Endothelial cell of umbilical vein (primary cell): ENCODE results near the gene MGLL. TPM values are rescaled to one million over a fixed set of nuclear protein-coding genes. Genes with fewer than 3 reads are reported as not detected.

Experiments
- BruUV-seq: library from RNA; stranded (reverse); fragments of 400-500 nt; replicated peaks from 2 replicates; lab custom pipeline; 2021; lab: Mats Ljungman, UMichigan
- CTCF ChIA-PET: fragments of 300-600, 350-600 bp; sonication (Branson Sonifier 250); formaldehyde crosslinking; loops from one replicate; lab custom pipeline; 2021; ENCODE audit warnings: antibody characterized with exemption, inconsistent platforms; lab: Charles Lee
- POLR2A ChIA-PET: fragments of 300-600, 350-600 bp; sonication (Branson Sonifier 250); formaldehyde crosslinking; loops from one replicate; lab custom pipeline; 2021; ENCODE audit warnings: antibody characterized with exemption, inconsistent platforms; lab: Charles Lee
- DNase-seq: peaks from one replicate; pipeline ENCODE4 v3.0.0-alpha.2; 2011; ENCODE audit warnings: low read depth, low spot score
- FAIRE-seq: peaks from 2 replicates; lab custom pipeline; 2011; peaks lifted over from hg19 to GRCh38; lab: Jason Lieb, UNC
- H2AFZ ChIP-seq: 2 replicates; pipeline ENCODE4 v1.6.0; 2012; ENCODE audit warnings: low read depth, low read length, control low read depth, inconsistent platforms
- H3K27ac ChIP-seq: 2 replicates; pipeline ENCODE4 v1.5.1; 2011; ENCODE audit warnings: low read depth, mild to moderate bottlenecking, control low read depth, low read length, moderate library complexity; ENCODE audit not compliant: insufficient read depth
- H3K27me3 ChIP-seq, 2 experiments: 2 replicates each; pipeline versions ENCODE4 v1.6.0 to v1.6.1; 2011; ENCODE audit warnings: low read length in 2 of 2, mixed read lengths in 1 of 2; ENCODE audit not compliant: control insufficient read depth in 2 of 2, insufficient read depth in 2 of 2
- H3K36me3 ChIP-seq, 2 experiments: 2 replicates in 1 of 2; 3 replicates in 1 of 2; pipeline ENCODE4 v1.5.1; 2011; ENCODE audit warnings: low read length in 2 of 2, mild to moderate bottlenecking in 1 of 2, moderate library complexity in 1 of 2; ENCODE audit not compliant: control insufficient read depth in 2 of 2, insufficient read depth in 2 of 2; ENCODE audit errors: extremely low read depth in 1 of 2
- H3K4me1 ChIP-seq: 3 replicates; pipeline ENCODE4 v1.5.1; 2011; ENCODE audit warnings: mild to moderate bottlenecking, low read length; ENCODE audit not compliant: control insufficient read depth, insufficient read depth; ENCODE audit errors: extremely low read depth
- H3K4me2 ChIP-seq: 2 replicates; pipeline ENCODE4 v1.6.1; 2011; ENCODE audit warnings: low read length, control low read depth, mixed read lengths; ENCODE audit not compliant: insufficient read depth
- H3K4me3 ChIP-seq, 3 experiments: fragments of 200-600 bp in 1 of 3; sonication (generic), shearing (Covaris generic) in 1 of 3; replicated peaks in 1 of 3; 2 replicates each; pipeline ENCODE4 v1.5.1; 2011 to 2016; ENCODE audit warnings: control low read depth in 3 of 3, low read length in 3 of 3, mild to moderate bottlenecking in 2 of 3, inconsistent platforms in 1 of 3, low read depth in 1 of 3, moderate library complexity in 1 of 3; ENCODE audit not compliant: insufficient read depth in 1 of 3
- H3K79me2 ChIP-seq: 2 replicates; pipeline ENCODE4 v1.6.0; 2012; ENCODE audit warnings: low read length, inconsistent platforms; ENCODE audit not compliant: control insufficient read depth, insufficient read depth
- H3K9ac ChIP-seq: replicated peaks from 2 replicates; pipeline ENCODE3; 2011; ENCODE audit warnings: low read length, control low read depth; ENCODE audit not compliant: insufficient read depth; ENCODE audit errors: extremely low read depth
- H3K9me1 ChIP-seq: replicated peaks from 3 replicates; pipeline ENCODE4 v1.6.0; 2011; ENCODE audit warnings: mild to moderate bottlenecking, low read length; ENCODE audit not compliant: control insufficient read depth, insufficient read depth; ENCODE audit errors: extremely low read depth
- H3K9me3 ChIP-seq: replicated peaks from 2 replicates; pipeline ENCODE4 v1.5.1; 2012; ENCODE audit warnings: low read length, inconsistent platforms; ENCODE audit not compliant: control insufficient read depth, insufficient read depth
- H4K20me1 ChIP-seq: replicated peaks from 2 replicates; pipeline ENCODE3; 2011; ENCODE audit warnings: mild to moderate bottlenecking, low read length; ENCODE audit not compliant: control insufficient read depth, insufficient read depth; ENCODE audit errors: extremely low read depth
- EZH2 ChIP-seq: IDR thresholded peaks from 2 replicates; pipeline ENCODE4 v1.6.1; 2012; ENCODE audit warnings: borderline replicate concordance, low read depth, mild to moderate bottlenecking, moderate library complexity, low read length, inconsistent platforms; ENCODE audit not compliant: severe bottlenecking
- FOS ChIP-seq: IDR thresholded peaks from 2 replicates; pipeline ENCODE4 v1.6.1; 2011; ENCODE audit warnings: mild to moderate bottlenecking, low read length, moderate library complexity, borderline replicate concordance; ENCODE audit not compliant: insufficient read depth
- GATA2 ChIP-seq: IDR thresholded peaks from 2 replicates; pipeline ENCODE4 v1.7.0; 2011; ENCODE audit warnings: low read depth, mild to moderate bottlenecking, moderate library complexity, mixed read lengths, low read length; ENCODE audit not compliant: insufficient read length, insufficient read depth
- JUN ChIP-seq: IDR thresholded peaks from 2 replicates; pipeline ENCODE4 v1.6.1; 2011; ENCODE audit warnings: borderline replicate concordance, low read depth; ENCODE audit not compliant: insufficient read length, insufficient read depth
- MYC ChIP-seq: IDR thresholded peaks from one replicate; pipeline ENCODE4 v1.6.1; 2011; ENCODE audit warnings: mild to moderate bottlenecking, low read depth, low read length
- POLR2A ChIP-seq: IDR thresholded peaks from 2 replicates; pipeline ENCODE4 v1.6.1; 2012; ENCODE audit warnings: low read depth, mild to moderate bottlenecking, control low read depth, low read length
- POLR2AphosphoS5 ChIP-seq: IDR thresholded peaks from 2 replicates; pipeline ENCODE4 v1.6.1; 2012; ENCODE audit warnings: low read depth, mild to moderate bottlenecking, control low read depth, low read length, moderate library complexity; ENCODE audit not compliant: insufficient read depth
- dilution Hi-C: fragments of 300-500 bp; cut with MboI; formaldehyde crosslinking; loops from one replicate; pipeline ENCODE4 v1.15.0; 2019; ENCODE audit warnings: low sequenced_read_pairs; ENCODE audit not compliant: extremely low pct_ligation_motif_present
- intact Hi-C: fragments of 100-400 bp; cut with micrococcal nuclease; formaldehyde crosslinking; loops from one replicate; pipeline ENCODE4 v1.10.0; 2022
- polyA plus RNA-seq, 4 experiments: library from polyadenylated mRNA; depleted of rRNA in 3 of 4; stranded (reverse) in 3 of 4; unstranded in 1 of 4; fragments of >200 nt; gene quantifications; 2 replicates each; pipeline versions ENCODE4 v1.2.1 to v1.2.3, GENCODE V29; 2011 to 2012; ENCODE audit warnings: missing spikeins in 1 of 4
- total RNA-seq: library from RNA; stranded (reverse); gene quantifications from 2 replicates; pipeline ENCODE4 v1.2.3, GENCODE V29; 2021
- TF ChIP-seq, protein P1 (sequence below): IDR thresholded peaks from 2 replicates; pipeline ENCODE4 v1.6.1; 2011; ENCODE audit not compliant: insufficient read depth, insufficient read length
- TF ChIP-seq, protein P2 (sequence below), 2 donors: IDR thresholded peaks; 1 replicate in 1 of 2; 2 replicates in 1 of 2; pipeline ENCODE4 v1.5.1; 2011; ENCODE audit warnings: low read length in 2 of 2, mild to moderate bottlenecking in 2 of 2, moderate library complexity in 2 of 2, control low read depth in 1 of 2, inconsistent platforms in 1 of 2, low read depth in 1 of 2; ENCODE audit not compliant: insufficient read depth in 1 of 2; ENCODE audit errors: extremely low read depth in 1 of 2

Gene MGLL
- total and polyA plus RNA-seq, 2 donors (not counting 3 experiments of a cell fraction or from before 2014, with no cell fraction given) = 30.7 to 60.2 TPM

GRCh38 chr3:127867412-127867811, 45.1 kb upstream of the MGLL start:
- POLR2A ChIA-PET = no interaction called here
- intact Hi-C loops = no loop called here
- no peak for FAIRE-seq

More at GRCh38 chr3:127867412-127867811, 45.1 kb upstream of the MGLL start:
- Histone ChIP-seq H3K4me3 (no peak overlapping the region), H4K20me1 (no peaks in the 10 kb centered on the region), H3K27me3 (peaks cover 14 to 24% of the 10 kb centered on the region in 2 experiments), H3K4me1 (no peaks in the 10 kb centered on the region), H3K4me2 (no peak overlapping the region), H3K36me3 (no peaks in the 10 kb centered on the region), H3K79me2 (no peaks in the 10 kb centered on the region), H3K9me1 (no peaks in the 10 kb centered on the region), H3K9me3 (no peaks in the 10 kb centered on the region), H3K27ac (no peak overlapping the region), H2AFZ (no peak overlapping the region), H3K9ac (no peak overlapping the region)
- no peak for DNase-seq
- CTCF ChIA-PET = no interaction called here
- TF ChIP-seq, protein P1, sequence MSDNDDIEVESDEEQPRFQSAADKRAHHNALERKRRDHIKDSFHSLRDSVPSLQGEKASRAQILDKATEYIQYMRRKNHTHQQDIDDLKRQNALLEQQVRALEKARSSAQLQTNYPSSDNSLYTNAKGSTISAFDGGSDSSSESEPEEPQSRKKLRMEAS = no peak
- TF ChIP-seq, protein P2, sequence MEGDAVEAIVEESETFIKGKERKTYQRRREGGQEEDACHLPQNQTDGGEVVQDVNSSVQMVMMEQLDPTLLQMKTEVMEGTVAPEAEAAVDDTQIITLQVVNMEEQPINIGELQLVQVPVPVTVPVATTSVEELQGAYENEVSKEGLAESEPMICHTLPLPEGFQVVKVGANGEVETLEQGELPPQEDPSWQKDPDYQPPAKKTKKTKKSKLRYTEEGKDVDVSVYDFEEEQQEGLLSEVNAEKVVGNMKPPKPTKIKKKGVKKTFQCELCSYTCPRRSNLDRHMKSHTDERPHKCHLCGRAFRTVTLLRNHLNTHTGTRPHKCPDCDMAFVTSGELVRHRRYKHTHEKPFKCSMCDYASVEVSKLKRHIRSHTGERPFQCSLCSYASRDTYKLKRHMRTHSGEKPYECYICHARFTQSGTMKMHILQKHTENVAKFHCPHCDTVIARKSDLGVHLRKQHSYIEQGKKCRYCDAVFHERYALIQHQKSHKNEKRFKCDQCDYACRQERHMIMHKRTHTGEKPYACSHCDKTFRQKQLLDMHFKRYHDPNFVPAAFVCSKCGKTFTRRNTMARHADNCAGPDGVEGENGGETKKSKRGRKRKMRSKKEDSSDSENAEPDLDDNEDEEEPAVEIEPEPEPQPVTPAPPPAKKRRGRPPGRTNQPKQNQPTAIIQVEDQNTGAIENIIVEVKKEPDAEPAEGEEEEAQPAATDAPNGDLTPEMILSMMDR (IDR thresholded peaks at IDR 0.05; ENCODE audit: extremely low read depth in 1 of 2, insufficient read depth in 1 of 2, low read depth in 1 of 2, low read length in 2 of 2) = no peak
- TF ChIP-seq JUN = no peak
- TF ChIP-seq FOS = no peak
- TF ChIP-seq GATA2 = no peak
- no peak for TF ChIP-seq EZH2
- TF ChIP-seq POLR2AphosphoS5 = no peak
- no peak for TF ChIP-seq MYC
- TF ChIP-seq POLR2A = no peak
- dilution Hi-C loops = no loop called here
- no TSS peak for BruUV-seq
